Naive thymus-derived CD4-positive, alpha-beta T cell (primary cell): ENCODE results near the gene STX5. TPM values are rescaled to one million over a fixed set of nuclear protein-coding genes. Genes with fewer than 3 reads are reported as not detected.

Experiments
- ATAC-seq: fragments of 150-1000 bp; cut with Tn5 transposase; 2 replicates; pipeline ENCODE4 v1.10.0; 2021; ENCODE audit warnings: mild to moderate bottlenecking, moderate library complexity
- CTCF ChIA-PET: fragments of 350-600 bp; sonication (Branson Sonifier 250); formaldehyde crosslinking; loops from one replicate; lab custom pipeline; 2021; ENCODE audit warnings: antibody characterized with exemption; lab: Charles Lee
- POLR2A ChIA-PET: fragments of 350-600 bp; sonication (Branson Sonifier 250); formaldehyde crosslinking; loops from one replicate; lab custom pipeline; 2021; ENCODE audit warnings: antibody characterized with exemption, inconsistent platforms; lab: Charles Lee
- DNase-seq, 9 donors: peaks; one replicate each; pipeline versions ENCODE4 v3.0.0 to v3.0.0-alpha.2; 2020 to 2022; ENCODE audit warnings: mixed read lengths in 1 of 9
- H3K27ac ChIP-seq: one replicate; pipeline ENCODE4 v1.7.0; 2013; ENCODE audit warnings: mild to moderate bottlenecking, low read depth, low read length, moderate library complexity
- H3K27me3 ChIP-seq, 2 donors: one replicate each; pipeline ENCODE4 v1.7.0; 2013; ENCODE audit warnings: low read length in 2 of 2, mild to moderate bottlenecking in 2 of 2, moderate library complexity in 2 of 2; ENCODE audit not compliant: control insufficient read depth in 2 of 2, insufficient read depth in 2 of 2
- H3K36me3 ChIP-seq, 3 experiments: 1 replicate in 2 of 3; 2 replicates in 1 of 3; pipeline ENCODE4 v1.7.0; 2013; ENCODE audit warnings: low read length in 3 of 3, mild to moderate bottlenecking in 3 of 3, moderate library complexity in 1 of 3; ENCODE audit not compliant: insufficient read depth in 3 of 3, control insufficient read depth in 2 of 3
- H3K4me1 ChIP-seq, 2 donors: one replicate each; pipeline ENCODE4 v1.7.0; 2013; ENCODE audit warnings: low read length in 2 of 2, mild to moderate bottlenecking in 2 of 2, moderate library complexity in 1 of 2; ENCODE audit not compliant: control insufficient read depth in 2 of 2, insufficient read depth in 2 of 2
- H3K4me3 ChIP-seq: 2 replicates; pipeline ENCODE4 v1.7.0; 2013; ENCODE audit warnings: mild to moderate bottlenecking, low read length
- H3K9me3 ChIP-seq, 3 experiments: 1 replicate in 2 of 3; 2 replicates in 1 of 3; pipeline ENCODE4 v1.7.0; 2013; ENCODE audit warnings: low read length in 3 of 3; ENCODE audit not compliant: control insufficient read depth in 2 of 3
- H3K27ac Mint-ChIP-seq, 9 donors: one replicate each; pipeline ENCODE4 v1.8.0; 2020 to 2022; ENCODE audit warnings: mixed read lengths in 9 of 9, mild to moderate bottlenecking in 8 of 9, moderate library complexity in 5 of 9, inconsistent platforms in 2 of 9
- H3K27me3 Mint-ChIP-seq, 5 donors: one replicate each; pipeline ENCODE4 v1.8.0; 2021 to 2022; ENCODE audit warnings: mixed read lengths in 5 of 5, mild to moderate bottlenecking in 1 of 5
- H3K36me3 Mint-ChIP-seq, 5 donors: one replicate each; pipeline ENCODE4 v1.8.0; 2020 to 2022; ENCODE audit warnings: mixed read lengths in 5 of 5, mild to moderate bottlenecking in 3 of 5, inconsistent platforms in 1 of 5
- H3K4me1 Mint-ChIP-seq, 7 donors: one replicate each; pipeline ENCODE4 v1.8.0; 2020 to 2022; ENCODE audit warnings: mixed read lengths in 7 of 7, mild to moderate bottlenecking in 3 of 7, inconsistent platforms in 1 of 7
- H3K4me3 Mint-ChIP-seq, 10 donors: one replicate each; pipeline ENCODE4 v1.8.0; 2020 to 2022; ENCODE audit warnings: mild to moderate bottlenecking in 10 of 10, mixed read lengths in 10 of 10, moderate library complexity in 6 of 10, inconsistent platforms in 2 of 10
- H3K9me3 Mint-ChIP-seq, 11 donors: one replicate each; pipeline ENCODE4 v1.8.0; 2020 to 2022; ENCODE audit warnings: mixed read lengths in 11 of 11, mild to moderate bottlenecking in 4 of 11, inconsistent platforms in 1 of 11, moderate library complexity in 1 of 11
- intact Hi-C, 2 donors: fragments of 100-400 bp; cut with micrococcal nuclease; formaldehyde crosslinking; loops; one replicate each; pipeline ENCODE4 v1.15.1; 2023
- microRNA-seq: library from miRNA; unstranded; fragments of <30 nt; microRNA quantifications from one replicate; pipeline ENCODE4 v1.2.0, GENCODE V29; 2022; ENCODE audit warnings: borderline microRNAs expressed
- polyA plus RNA-seq, 2 donors: library from polyadenylated mRNA; unstranded; fragments of 300-500 nt; fragmentation: Illumina TruSeq; gene quantifications; one replicate each; pipeline ENCODE4 v1.2.3, GENCODE V29; 2021
- total RNA-seq, 6 experiments: library from RNA in 5 of 6; stranded (reverse) in 5 of 6; gene quantifications; 1 replicate in 5 of 6; 2 replicates in 1 of 6; pipeline ENCODE4 v1.2.3 and lab custom pipeline; 2021 to 2026

STX5 gene
- total and polyA plus RNA-seq, 7 experiments from 2014 or later, result 23.8 to 152 (median 53.6) TPM

- H3K4me3 ChIP-seq, result no peak overlapping the region
- Mint-ChIP-seq H3K36me3 (peaks cover 0 to 4% (median 3%) of the 10 kb centered on the region in 5 donors), H3K9me3 (no peaks in the 10 kb centered on the region), H3K4me3 (no peak overlapping the region), H3K27me3 (no peaks in the 10 kb centered on the region), H3K27ac (peak overlapping the region in 1 of 9 donors; percentile 76), H3K4me1 (peaks cover 13 to 35% (median 30%) of the 10 kb centered on the region in 7 donors)
- DNase-seq, result no peak
- intact Hi-C loops, result no loop called here
- H3K27ac ChIP-seq, result no peak overlapping the region
- CTCF ChIA-PET, result no interaction called here
- H3K9me3 ChIP-seq, result no peaks in the 10 kb centered on the region
- H3K27me3 ChIP-seq, result no peaks in the 10 kb centered on the region
- peaks cover 14 to 19% of the 10 kb centered on the region in 2 donors for H3K4me1 ChIP-seq
- no peak for ATAC-seq
- POLR2A ChIA-PET, result interaction anchor here (0.9 to 1.7 kb wide), 6 partner anchors 29 to 98 kb away, joined by 3 to 7 read pairs (median 4); partner anchors contain the start of genes TMEM179B and TTC9C
- H3K36me3 ChIP-seq, result peaks cover 0 to 2% (median 0%) of the 10 kb centered on the region in 3 experiments
These were observed 73.7 kb downstream of the STX5 start for GRCh38 chr11:62757846-62758788.

Small RNA genes within 50 kb of the gene (microRNA-seq; reads per million reads assigned to microRNA genes)
- gene MIR6514 (not detected), gene MIR6748 (not detected)

Other genes starting within 250 kb of the STX5 start
- 10 to 100 TPM; 34.5 to 54.6 (median 37.4) TPM for gene TUT1, start 240.5 kb downstream of the STX5 start, total RNA-seq
- gene TUT1, start 240.5 kb downstream of the STX5 start, polyA plus RNA-seq, result 10 to 100 TPM; 20.2 to 25.4 TPM
- gene MTA2, start 230.2 kb downstream of the STX5 start, total RNA-seq, result 100 to 1,000 TPM; 134 to 238 (median 199) TPM
- gene MTA2, start 230.2 kb downstream of the STX5 start, polyA plus RNA-seq, result 10 to 100 TPM; 25.6 to 46.4 TPM
- 100 to 1,000 TPM; 152 to 209 (median 188) TPM for gene EML3, start 219.3 kb downstream of the STX5 start, total RNA-seq
- 10 to 100 TPM; 14.6 to 23.9 TPM for gene EML3, start 219.3 kb downstream of the STX5 start, polyA plus RNA-seq
- gene ROM1, start 218.8 kb downstream of the STX5 start, total RNA-seq, result 1 to 10 TPM; 1.2 to 2.4 (median 2.0) TPM
- gene ROM1, start 218.8 kb downstream of the STX5 start, polyA plus RNA-seq, result under 1 TPM in 1 of 2 donors, not detected in 1; 0.51 TPM
- 10 to 100 TPM; 55.8 to 78.1 (median 71.2) TPM for gene B3GAT3, start 210.1 kb downstream of the STX5 start, total RNA-seq
- 10 to 100 TPM; 35.0 to 41.9 TPM for gene B3GAT3, start 210.1 kb downstream of the STX5 start, polyA plus RNA-seq
- 100 to 1,000 TPM; 203 to 313 (median 286) TPM for gene GANAB, start 185.4 kb downstream of the STX5 start, total RNA-seq
- 100 to 1,000 TPM; 157 to 189 TPM for gene GANAB, start 185.4 kb downstream of the STX5 start, polyA plus RNA-seq
- gene INTS5, start 178.7 kb downstream of the STX5 start, total RNA-seq, result 10 to 100 TPM; 14.0 to 33.8 (median 32.1) TPM
- gene INTS5, start 178.7 kb downstream of the STX5 start, polyA plus RNA-seq, result 10 to 100 TPM; 39.1 to 72.2 TPM
- gene C11orf98, start 166.8 kb downstream of the STX5 start, total RNA-seq, result 100 to 1,000 TPM in 1 of 5 experiments, 10 to 100 TPM in 4; 23.2 to 103 (median 47.6) TPM
- gene C11orf98, start 166.8 kb downstream of the STX5 start, polyA plus RNA-seq, result 10 to 100 TPM; 84.2 to 96.9 TPM
- 10 to 100 TPM in 4 of 5 experiments, 1 to 10 TPM in 1; 8.9 to 29.3 (median 23.7) TPM for gene CSKMT, start 166.7 kb downstream of the STX5 start, total RNA-seq
- 1 to 10 TPM; 2.5 TPM for gene CSKMT, start 166.7 kb downstream of the STX5 start, polyA plus RNA-seq
- gene UQCC3, start 160.4 kb downstream of the STX5 start, total RNA-seq, result 1 to 10 TPM; 2.2 to 8.2 (median 5.8) TPM
- 10 to 100 TPM in 1 of 2 donors, 1 to 10 TPM in 1; 9.1 to 11.1 TPM for gene UQCC3, start 160.4 kb downstream of the STX5 start, polyA plus RNA-seq
- gene LBHD1, start 159.8 kb downstream of the STX5 start, total RNA-seq, result 10 to 100 TPM; 13.8 to 26.4 (median 20.8) TPM
- 1 to 10 TPM; 3.5 to 5.9 TPM for gene LBHD1, start 159.8 kb downstream of the STX5 start, polyA plus RNA-seq
- gene UBXN1, start 153.0 kb downstream of the STX5 start, total RNA-seq, result 100 to 1,000 TPM; 114 to 215 (median 207) TPM
- gene UBXN1, start 153.0 kb downstream of the STX5 start, polyA plus RNA-seq, result 100 to 1,000 TPM; 218 to 256 TPM
- gene LRRN4CL, start 142.5 kb downstream of the STX5 start, total RNA-seq, result under 1 TPM in 3 of 5 experiments, not detected in 2; 0.12 to 0.38 (median 0.24) TPM
- not detected for gene LRRN4CL, start 142.5 kb downstream of the STX5 start, polyA plus RNA-seq
- gene BSCL2, start 124.6 kb downstream of the STX5 start, total RNA-seq, result 10 to 100 TPM; 28.4 to 53.9 (median 39.0) TPM
- 10 to 100 TPM; 57.9 to 63.5 TPM for gene BSCL2, start 124.6 kb downstream of the STX5 start, polyA plus RNA-seq
- gene GNG3, start 124.4 kb downstream of the STX5 start, total RNA-seq, result not detected
- gene GNG3, start 124.4 kb downstream of the STX5 start, polyA plus RNA-seq, result not detected
- 10 to 100 TPM; 43.4 to 77.5 (median 65.3) TPM for gene HNRNPUL2, start 104.6 kb downstream of the STX5 start, total RNA-seq
- gene HNRNPUL2, start 104.6 kb downstream of the STX5 start, polyA plus RNA-seq, result 1 to 10 TPM; 1.9 TPM
- gene TTC9C, start 103.6 kb downstream of the STX5 start, total RNA-seq, result 10 to 100 TPM; 13.1 to 53.0 (median 47.1) TPM
- gene TTC9C, start 103.6 kb downstream of the STX5 start, polyA plus RNA-seq, result 10 to 100 TPM; 12.0 to 29.3 TPM
- 10 to 100 TPM in 3 of 5 experiments, 1 to 10 TPM in 2; 6.4 to 24.1 (median 19.0) TPM for gene ZBTB3, start 77.9 kb downstream of the STX5 start, total RNA-seq
- 1 to 10 TPM; 4.1 to 7.7 TPM for gene ZBTB3, start 77.9 kb downstream of the STX5 start, polyA plus RNA-seq
- 100 to 1,000 TPM in 1 of 5 experiments, 10 to 100 TPM in 4; 62.7 to 109 (median 77.8) TPM for gene POLR2G, start 70.5 kb downstream of the STX5 start, total RNA-seq
- 100 to 1,000 TPM; 225 to 245 TPM for gene POLR2G, start 70.5 kb downstream of the STX5 start, polyA plus RNA-seq
- 10 to 100 TPM; 13.1 to 34.9 (median 24.1) TPM for gene TAF6L, start 60.7 kb downstream of the STX5 start, total RNA-seq
- 10 to 100 TPM in 1 of 2 donors, 1 to 10 TPM in 1; 8.4 to 13.9 TPM for gene TAF6L, start 60.7 kb downstream of the STX5 start, polyA plus RNA-seq
- gene TMEM179B, start 44.6 kb downstream of the STX5 start, total RNA-seq, result 10 to 100 TPM; 23.2 to 72.3 (median 50.9) TPM
- 100 to 1,000 TPM; 103 to 113 TPM for gene TMEM179B, start 44.6 kb downstream of the STX5 start, polyA plus RNA-seq
- gene TMEM223, start 40.0 kb downstream of the STX5 start, total RNA-seq, result 10 to 100 TPM in 3 of 5 experiments, 1 to 10 TPM in 2; 6.3 to 24.5 (median 21.0) TPM
- gene TMEM223, start 40.0 kb downstream of the STX5 start, polyA plus RNA-seq, result 10 to 100 TPM; 58.5 to 60.4 TPM
- gene NXF1, start 26.6 kb downstream of the STX5 start, total RNA-seq, result 100 to 1,000 TPM in 4 of 5 experiments, 10 to 100 TPM in 1; 92.1 to 421 (median 195) TPM
- 100 to 1,000 TPM in 1 of 2 donors, 10 to 100 TPM in 1; 66.9 to 106 TPM for gene NXF1, start 26.6 kb downstream of the STX5 start, polyA plus RNA-seq
- under 1 TPM in 1 of 5 experiments, not detected in 4; 0.89 TPM for gene TEX54, start 790 bp upstream of the STX5 start, total RNA-seq
- 1 to 10 TPM; 1.6 to 2.1 TPM for gene TEX54, start 790 bp upstream of the STX5 start, polyA plus RNA-seq
- gene WDR74, start 7.5 kb upstream of the STX5 start, total RNA-seq, result 100 to 1,000 TPM in 4 of 5 experiments, 10 to 100 TPM in 1; 87.2 to 279 (median 102) TPM
- 10 to 100 TPM; 55.0 to 56.9 TPM for gene WDR74, start 7.5 kb upstream of the STX5 start, polyA plus RNA-seq
- 100 to 1,000 TPM; 159 to 239 (median 218) TPM for gene SLC3A2, start 48.8 kb upstream of the STX5 start, total RNA-seq
- gene SLC3A2, start 48.8 kb upstream of the STX5 start, polyA plus RNA-seq, result 100 to 1,000 TPM; 118 to 189 TPM
- not detected for gene CHRM1, start 89.3 kb upstream of the STX5 start, total RNA-seq
- not detected for gene CHRM1, start 89.3 kb upstream of the STX5 start, polyA plus RNA-seq
- not detected for gene SLC22A6, start 152.9 kb upstream of the STX5 start, total RNA-seq
- gene SLC22A6, start 152.9 kb upstream of the STX5 start, polyA plus RNA-seq, result not detected
- not detected for gene SLC22A8, start 183.8 kb upstream of the STX5 start, total RNA-seq
- not detected for gene SLC22A8, start 183.8 kb upstream of the STX5 start, polyA plus RNA-seq